BLaER1 treated with 17β-estradiol and CSF1 and Interleukin-3, amounts not matched to agents 10 nM and 100 nM (cell line): Measurements from ENCODE around the gene PLCL2.

Experiments used
- H3K27ac ChIP-seq, 11 experiments: shearing (Covaris generic); formaldehyde crosslinking; 2 replicates each; pipeline ENCODE4 v1.8.1; 2022
- H3K27me3 ChIP-seq, 11 experiments: shearing (Covaris generic); formaldehyde crosslinking; 2 replicates each; pipeline ENCODE4 v1.8.1; 2022
- H3K36me3 ChIP-seq, 11 experiments: shearing (Covaris generic); formaldehyde crosslinking; 2 replicates each; pipeline ENCODE4 v1.8.1; 2022
- H3K4me1 ChIP-seq, 10 experiments: shearing (Covaris generic); formaldehyde crosslinking; 2 replicates each; pipeline ENCODE4 v1.8.1; 2022
- H3K4me2 ChIP-seq, 11 experiments: shearing (Covaris generic); formaldehyde crosslinking; 2 replicates each; pipeline ENCODE4 v1.8.1; 2022
- H3K4me3 ChIP-seq, 10 experiments: shearing (Covaris generic); formaldehyde crosslinking; 2 replicates each; pipeline ENCODE4 v1.8.1; 2022
- H3K9ac ChIP-seq, 11 experiments: shearing (Covaris generic); formaldehyde crosslinking; 2 replicates each; pipeline ENCODE4 v1.8.1; 2022
- H3K9me3 ChIP-seq, 11 experiments: shearing (Covaris generic); formaldehyde crosslinking; replicated peaks in 1 of 11; 2 replicates each; pipeline ENCODE4 v1.8.1; 2022
- H4K20me1 ChIP-seq, 11 experiments: shearing (Covaris generic); formaldehyde crosslinking; 2 replicates each; pipeline ENCODE4 v1.8.1; 2022
- Cebpa-rat ChIP-seq, 11 experiments: shearing (Covaris generic); IDR thresholded peaks; 2 replicates each; pipeline ENCODE4 v1.8.1; 2022

The PLCL2 gene

DNA sequence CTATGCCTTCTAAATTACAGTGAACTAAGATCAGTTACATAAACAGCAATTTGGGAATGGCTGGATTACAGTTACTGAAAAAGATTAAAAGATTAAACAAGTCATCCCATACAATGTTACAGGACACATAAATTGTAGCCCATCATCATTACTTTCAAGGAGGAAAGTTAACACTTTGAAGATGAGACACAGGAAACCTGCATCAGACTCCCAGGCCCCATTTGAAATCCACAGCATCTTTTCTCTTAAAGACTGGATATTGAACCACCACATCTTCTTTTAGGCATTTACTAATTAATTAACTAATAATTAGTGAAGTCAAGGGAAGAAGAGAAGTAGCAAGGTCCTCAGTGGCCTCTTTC lies 170.2 kb downstream of the PLCL2 start:
- peaks cover 0 to 4% (median 0%) of the 10 kb centered on the region in 11 experiments; a peak in 1 of 22 replicates for H4K20me1 ChIP-seq
- H3K4me1 ChIP-seq, result peaks cover 0 to 46% (median 0%) of the 10 kb centered on the region in 10 experiments; a peak in 5 of 20 replicates
- TF ChIP-seq Cebpa-rat (IDR thresholded peaks at IDR 0.05), result no peak
- no peak overlapping the region for H3K4me3 ChIP-seq
- H3K27me3 ChIP-seq, result no peaks in the 10 kb centered on the region
- H3K9me3 ChIP-seq, result peaks cover 0 to 9% (median 0%) of the 10 kb centered on the region in 11 experiments; a peak in 5 of 22 replicates
- H3K36me3 ChIP-seq, result peaks cover 9 to 36% (median 16%) of the 10 kb centered on the region in 11 experiments; a peak in 13 of 22 replicates
- H3K4me2 ChIP-seq, result no peak overlapping the region
- no peak overlapping the region for H3K9ac ChIP-seq
- H3K27ac ChIP-seq, result no peak overlapping the region

DNA sequence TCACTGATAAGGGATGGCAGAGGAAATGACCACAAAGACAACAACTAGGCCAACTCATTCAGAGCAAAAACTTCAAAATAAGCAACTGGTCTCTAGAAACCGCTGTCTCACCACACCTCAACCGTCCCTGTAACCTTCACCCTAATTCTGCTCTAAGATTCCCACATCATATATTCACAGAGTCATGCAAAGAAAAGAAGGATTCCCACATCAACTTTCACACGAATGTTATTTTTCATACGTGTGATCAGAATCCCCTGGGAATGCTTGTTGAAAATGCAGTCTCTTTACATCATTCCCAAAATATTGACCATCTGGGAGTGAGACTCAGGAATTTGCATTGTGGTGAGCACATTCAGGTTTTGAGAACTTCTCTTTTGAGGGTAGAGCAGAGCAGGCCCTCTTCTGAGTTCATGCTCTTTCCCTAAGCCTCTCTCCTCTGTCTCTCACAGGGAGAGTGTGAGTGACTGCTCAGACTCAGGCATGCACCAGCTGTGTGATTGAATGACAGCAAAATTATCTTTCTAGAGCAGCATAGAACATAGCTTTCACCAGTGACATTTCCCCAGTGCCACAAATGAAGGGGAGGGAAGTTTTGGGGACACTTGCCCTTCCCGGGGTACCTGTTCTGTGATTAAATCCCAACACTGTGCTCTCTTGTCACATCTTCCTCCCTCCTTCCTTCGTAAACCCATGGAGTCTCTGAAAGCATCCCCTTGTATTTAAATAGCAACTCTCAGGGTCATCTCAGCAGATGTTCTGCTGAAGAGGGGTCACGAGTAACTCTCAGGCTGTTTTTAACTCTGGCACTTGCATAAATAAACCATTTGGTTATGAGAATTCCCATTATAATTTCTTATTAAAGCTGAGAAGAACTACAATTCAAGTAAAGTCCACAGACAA lies 170.9 kb downstream of the PLCL2 start:
- Histone ChIP-seq H4K20me1 (peaks cover 0 to 4% (median 0%) of the 10 kb centered on the region in 11 experiments; a peak in 1 of 22 replicates), H3K27me3 (no peaks in the 10 kb centered on the region), H3K9me3 (peaks cover 0 to 9% (median 0%) of the 10 kb centered on the region in 11 experiments; a peak in 5 of 22 replicates), H3K4me2 (no peak overlapping the region), H3K27ac (no peak overlapping the region), H3K9ac (no peak overlapping the region), H3K4me3 (no peak overlapping the region), H3K4me1 (peaks cover 0 to 40% (median 0%) of the 10 kb centered on the region in 10 experiments; a peak in 5 of 20 replicates), H3K36me3 (peaks cover 6 to 40% (median 17%) of the 10 kb centered on the region in 11 experiments; a peak in 14 of 22 replicates)
- no peak for TF ChIP-seq Cebpa-rat (IDR thresholded peaks at IDR 0.05)

DNA sequence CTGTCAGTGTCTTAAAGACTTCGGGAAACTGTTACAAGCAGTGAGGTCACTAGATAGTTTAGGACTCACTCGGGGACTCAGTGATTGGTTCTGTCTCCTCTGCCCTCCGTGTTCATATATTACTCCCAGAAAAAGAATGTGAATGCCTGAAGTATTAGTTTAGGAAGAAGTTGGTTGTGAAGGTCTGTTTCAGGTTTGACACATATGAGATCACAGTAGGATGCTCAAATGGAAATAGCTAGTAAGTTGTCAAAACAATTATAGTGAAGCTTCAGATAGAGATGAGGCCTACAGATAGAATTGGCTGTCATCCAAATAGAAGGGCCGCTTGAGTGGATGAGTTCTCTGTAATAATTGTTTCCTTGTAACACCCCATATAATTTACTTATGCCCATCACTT lies 172.6 kb downstream of the PLCL2 start:
- Histone ChIP-seq H4K20me1 (peaks cover 0 to 4% (median 0%) of the 10 kb centered on the region in 11 experiments; a peak in 1 of 22 replicates), H3K4me2 (no peak overlapping the region), H3K9me3 (peaks cover 0 to 9% (median 0%) of the 10 kb centered on the region in 11 experiments; a peak in 5 of 22 replicates), H3K27me3 (no peaks in the 10 kb centered on the region), H3K4me1 (peaks cover 0 to 24% (median 0%) of the 10 kb centered on the region in 10 experiments; a peak in 4 of 20 replicates), H3K27ac (no peak overlapping the region), H3K36me3 (peaks cover 4 to 47% (median 18%) of the 10 kb centered on the region in 11 experiments; a peak in 16 of 22 replicates), H3K9ac (no peak overlapping the region), H3K4me3 (no peak overlapping the region)
- TF ChIP-seq Cebpa-rat (IDR thresholded peaks at IDR 0.05), result no peak

DNA sequence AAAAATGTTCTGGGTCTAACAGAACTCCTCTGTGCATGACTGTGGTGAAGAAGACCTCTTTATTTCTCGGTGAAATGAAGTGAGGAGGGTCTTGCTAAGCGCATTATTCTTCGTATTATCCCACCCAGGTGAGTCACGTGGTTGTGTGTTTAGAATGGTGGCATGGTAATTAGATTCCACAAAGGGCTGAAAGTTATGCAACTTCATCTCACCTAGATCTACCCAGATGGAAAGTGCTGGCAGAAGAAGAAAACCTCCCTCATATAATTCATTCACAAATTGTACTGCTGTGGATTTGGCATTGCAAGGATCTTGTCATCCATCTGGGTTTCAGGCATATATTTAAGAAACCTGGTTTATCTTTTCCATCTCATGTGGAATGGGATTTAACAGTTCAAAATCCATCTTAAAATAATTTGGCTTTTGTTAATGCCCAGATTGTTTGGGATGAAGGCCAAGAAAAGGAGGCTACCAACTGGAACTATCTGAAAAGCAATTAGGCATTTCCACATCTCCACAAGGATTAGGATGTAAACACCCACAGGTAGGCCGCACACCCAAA lies 175.3 kb downstream of the PLCL2 start:
- Histone ChIP-seq H3K9ac (no peak overlapping the region), H3K4me2 (no peak overlapping the region), H4K20me1 (peaks cover 0 to 4% (median 0%) of the 10 kb centered on the region in 11 experiments; a peak in 1 of 22 replicates), H3K4me3 (no peak overlapping the region), H3K36me3 (peaks cover 0 to 61% (median 13%) of the 10 kb centered on the region in 11 experiments; a peak in 10 of 22 replicates), H3K4me1 (no peaks in the 10 kb centered on the region), H3K27me3 (no peaks in the 10 kb centered on the region), H3K27ac (no peak overlapping the region), H3K9me3 (0 out of 22 replicates have a peak, but pooled peaks cover 0 to 3% (median 0%) of the 10 kb centered on the region in 11 experiments)
- TF ChIP-seq Cebpa-rat (IDR thresholded peaks at IDR 0.05), result no peak

DNA sequence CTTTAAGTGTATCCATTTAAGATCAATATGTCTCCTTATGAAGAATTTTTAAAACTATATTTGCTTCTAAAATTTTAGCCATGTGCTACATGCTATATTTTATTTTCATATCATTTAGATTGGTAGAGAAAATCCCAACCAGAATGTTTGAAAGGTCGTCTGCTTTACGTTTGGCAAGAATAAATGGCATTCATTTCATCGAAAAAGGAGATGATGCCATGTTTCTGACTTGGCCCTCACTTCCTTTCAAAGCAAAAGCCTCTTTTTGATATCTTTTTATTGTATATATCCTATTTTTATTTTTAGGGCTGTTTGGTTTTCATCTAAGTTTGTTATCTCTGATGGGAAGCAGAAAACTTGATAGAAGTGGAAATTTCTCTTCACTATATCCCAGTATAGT lies 176.2 kb downstream of the PLCL2 start:
- H3K9me3 ChIP-seq, result 0 out of 22 replicates have a peak, but pooled peaks cover 0 to 3% (median 0%) of the 10 kb centered on the region in 11 experiments
- no peak overlapping the region for H3K27ac ChIP-seq
- H3K4me3 ChIP-seq, result no peak overlapping the region
- TF ChIP-seq Cebpa-rat (IDR thresholded peaks at IDR 0.05), result no peak
- H3K36me3 ChIP-seq, result peaks cover 0 to 62% (median 13%) of the 10 kb centered on the region in 11 experiments; a peak in 10 of 22 replicates
- H3K4me2 ChIP-seq, result no peak overlapping the region
- H3K27me3 ChIP-seq, result no peaks in the 10 kb centered on the region
- no peak overlapping the region for H3K9ac ChIP-seq
- H4K20me1 ChIP-seq, result peaks cover 0 to 4% (median 0%) of the 10 kb centered on the region in 11 experiments; a peak in 1 of 22 replicates
- no peaks in the 10 kb centered on the region for H3K4me1 ChIP-seq

DNA sequence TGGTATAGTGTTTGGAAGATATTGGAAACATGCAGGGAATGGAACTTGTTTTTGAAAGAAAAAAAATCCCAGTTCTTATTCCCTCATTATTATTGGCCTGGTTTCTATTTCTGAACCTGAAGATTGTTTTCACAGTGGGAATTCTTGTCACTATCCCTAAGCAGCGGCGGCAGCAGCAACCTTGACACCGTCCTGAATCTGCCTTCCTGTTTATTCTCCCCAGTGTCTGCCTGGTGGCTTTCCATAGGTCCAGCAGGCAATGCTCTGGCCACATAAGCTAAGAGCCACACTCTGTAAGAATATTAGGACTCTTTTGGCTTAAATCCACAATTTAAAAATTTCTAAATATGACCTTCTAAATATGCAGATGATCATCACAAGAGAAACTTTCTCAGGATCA lies 178.0 kb downstream of the PLCL2 start:
- H3K27me3 ChIP-seq, result no peaks in the 10 kb centered on the region
- 0 out of 22 replicates have a peak, but pooled peaks cover 0 to 3% (median 0%) of the 10 kb centered on the region in 11 experiments for H3K9me3 ChIP-seq
- no peak overlapping the region for H3K27ac ChIP-seq
- no peak for TF ChIP-seq Cebpa-rat (IDR thresholded peaks at IDR 0.05)
- H4K20me1 ChIP-seq, result peaks cover 0 to 4% (median 0%) of the 10 kb centered on the region in 11 experiments; a peak in 1 of 22 replicates
- no peaks in the 10 kb centered on the region for H3K4me1 ChIP-seq
- no peak overlapping the region for H3K4me3 ChIP-seq
- no peak overlapping the region for H3K9ac ChIP-seq
- H3K4me2 ChIP-seq, result no peak overlapping the region
- H3K36me3 ChIP-seq, result peaks cover under 1 to 55% (median 14%) of the 10 kb centered on the region in 11 experiments; a peak in 17 of 22 replicates

DNA sequence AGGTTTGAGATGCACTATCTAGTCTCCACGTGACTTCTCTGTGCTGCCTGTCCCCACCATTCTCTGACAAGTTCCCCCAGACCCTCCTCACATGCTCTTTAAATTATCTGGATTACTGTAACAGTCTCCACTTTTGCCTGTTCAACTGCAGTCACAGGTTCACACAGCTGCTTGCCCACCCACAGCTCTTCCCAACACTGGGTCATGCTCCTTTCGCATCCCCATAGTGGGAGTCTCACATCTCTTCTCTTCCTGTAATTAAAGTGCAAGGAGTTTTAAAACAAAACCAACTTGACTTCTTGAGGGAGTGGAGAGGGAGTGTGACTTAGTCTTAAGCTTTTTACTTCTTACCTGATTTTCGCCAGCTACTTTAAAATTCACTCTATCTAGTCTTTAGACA lies 178.8 kb downstream of the PLCL2 start:
- Histone ChIP-seq H3K27me3 (no peaks in the 10 kb centered on the region), H3K9ac (no peak overlapping the region), H3K4me2 (no peak overlapping the region), H4K20me1 (no peaks in the 10 kb centered on the region), H3K27ac (no peak overlapping the region), H3K4me1 (no peaks in the 10 kb centered on the region), H3K9me3 (0 out of 22 replicates have a peak, but pooled peaks cover 0 to 3% (median 0%) of the 10 kb centered on the region in 11 experiments), H3K36me3 (peaks cover 6 to 55% (median 18%) of the 10 kb centered on the region in 11 experiments; a peak in 18 of 22 replicates), H3K4me3 (no peak overlapping the region)
- no peak for TF ChIP-seq Cebpa-rat (IDR thresholded peaks at IDR 0.05)

DNA sequence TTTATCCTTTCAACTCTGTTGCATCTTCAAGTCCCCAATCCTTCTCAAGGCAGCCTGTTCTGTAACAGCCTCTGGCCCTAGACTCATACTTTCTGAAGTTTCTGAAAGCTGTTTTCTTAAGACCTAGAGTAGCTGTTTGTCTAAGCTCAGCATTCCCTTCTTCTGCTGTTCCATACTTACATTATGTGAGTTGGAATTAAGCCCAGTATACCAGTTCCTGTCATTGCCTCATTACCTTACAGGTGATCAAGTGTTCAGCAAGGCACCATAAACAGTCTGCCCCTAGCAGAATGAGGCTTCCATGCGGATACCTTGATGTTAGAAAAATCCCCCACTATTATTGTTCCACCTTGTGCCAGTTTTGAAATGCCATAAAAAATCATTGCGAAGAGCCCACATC lies 180.6 kb downstream of the PLCL2 start:
- H4K20me1 ChIP-seq, result no peaks in the 10 kb centered on the region

DNA sequence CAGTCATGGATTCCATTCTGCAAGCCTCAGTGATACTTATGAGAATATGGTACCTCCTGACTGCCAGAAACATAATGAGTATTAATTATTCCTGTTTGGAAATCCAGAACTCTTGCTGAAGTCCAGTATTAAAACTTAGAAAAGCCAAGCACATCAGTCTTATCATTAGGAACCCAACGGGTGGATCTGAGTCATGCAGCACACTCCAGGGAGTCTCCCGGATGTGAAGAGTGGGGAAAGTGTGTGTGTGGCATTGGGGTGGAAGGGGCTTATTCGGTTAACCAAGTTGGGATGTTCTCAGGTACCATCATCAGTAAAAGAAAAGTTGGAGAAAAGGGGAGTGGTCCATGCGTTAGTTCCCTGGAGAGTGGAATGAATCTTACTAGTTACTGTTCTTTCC lies 181.1 kb downstream of the PLCL2 start:
- Histone ChIP-seq H3K36me3 (peaks cover 25 to 67% (median 34%) of the 10 kb centered on the region in 11 experiments), H3K4me3 (no peak overlapping the region), H3K4me2 (no peak overlapping the region), H3K4me1 (no peaks in the 10 kb centered on the region), H3K9me3 (0 out of 22 replicates have a peak, but pooled peaks cover 0 to 3% (median 0%) of the 10 kb centered on the region in 11 experiments), H3K9ac (no peak overlapping the region), H3K27ac (no peak overlapping the region), H3K27me3 (no peaks in the 10 kb centered on the region), H4K20me1 (no peaks in the 10 kb centered on the region)
- TF ChIP-seq Cebpa-rat (IDR thresholded peaks at IDR 0.05), result no peak

More for the DNA sequence above, 180.6 kb downstream of the PLCL2 start:
- Histone ChIP-seq H3K9me3 (0 out of 22 replicates have a peak, but pooled peaks cover 0 to 3% (median 0%) of the 10 kb centered on the region in 11 experiments), H3K9ac (no peak overlapping the region), H3K4me1 (no peaks in the 10 kb centered on the region), H3K4me3 (no peak overlapping the region), H3K27ac (no peak overlapping the region), H3K4me2 (no peak overlapping the region), H3K36me3 (peaks cover 20 to 63% (median 30%) of the 10 kb centered on the region in 11 experiments), H3K27me3 (no peaks in the 10 kb centered on the region)
- no peak for TF ChIP-seq Cebpa-rat (IDR thresholded peaks at IDR 0.05)
